Type B pancreatic cell (in vitro differentiated cells): ENCODE data around the gene VEZT. TPM values are rescaled to one million over a fixed set of nuclear protein-coding genes. Genes with fewer than 3 reads are reported as not detected.
"Not testable (repeated sequence)": the region's sequence is repeated elsewhere in the genome, so short reads cannot be mapped to it uniquely, and the experiment has no call there.

Experiments used
- DNase-seq: peaks from one replicate; pipeline ENCODE4 v3.0.0; 2021; ENCODE audit warnings: mixed read lengths; ENCODE audit not compliant: unreplicated experiment; ENCODE audit errors: extremely low spot score
- H3K27ac Mint-ChIP-seq: 2 replicates; pipeline ENCODE4 v1.8.0; 2021; ENCODE audit warnings: mild to moderate bottlenecking, mixed read lengths
- H3K27me3 Mint-ChIP-seq: 2 replicates; pipeline ENCODE4 v1.8.0; 2021; ENCODE audit warnings: mixed read lengths
- H3K36me3 Mint-ChIP-seq: 2 replicates; pipeline ENCODE4 v1.8.0; 2021; ENCODE audit warnings: mixed read lengths
- H3K4me1 Mint-ChIP-seq: one replicate; pipeline ENCODE4 v1.8.0; 2021; ENCODE audit warnings: mixed read lengths; ENCODE audit not compliant: unreplicated experiment
- H3K4me3 Mint-ChIP-seq: 2 replicates; pipeline ENCODE4 v1.8.0; 2021; ENCODE audit warnings: mild to moderate bottlenecking, mixed read lengths
- H3K9me3 Mint-ChIP-seq: 2 replicates; pipeline ENCODE4 v1.8.0; 2021; ENCODE audit warnings: mixed read lengths
- total RNA-seq: library from RNA; stranded (reverse); gene quantifications from 2 replicates; pipeline ENCODE4 v1.2.1, GENCODE V29; 2021; ENCODE audit warnings: low replicate concordance
- TF ChIP-seq, protein P1 (sequence below): fragments of 200-600 bp; sonication (generic); conservative IDR thresholded peaks from 2 replicates; pipeline ENCODE4 v1.5.0; 2021; ENCODE audit warnings: antibody characterized with exemption, mild to moderate bottlenecking

The VEZT gene
- total RNA-seq, 1 donor from 2014 or later = 69.1 TPM

DNA sequence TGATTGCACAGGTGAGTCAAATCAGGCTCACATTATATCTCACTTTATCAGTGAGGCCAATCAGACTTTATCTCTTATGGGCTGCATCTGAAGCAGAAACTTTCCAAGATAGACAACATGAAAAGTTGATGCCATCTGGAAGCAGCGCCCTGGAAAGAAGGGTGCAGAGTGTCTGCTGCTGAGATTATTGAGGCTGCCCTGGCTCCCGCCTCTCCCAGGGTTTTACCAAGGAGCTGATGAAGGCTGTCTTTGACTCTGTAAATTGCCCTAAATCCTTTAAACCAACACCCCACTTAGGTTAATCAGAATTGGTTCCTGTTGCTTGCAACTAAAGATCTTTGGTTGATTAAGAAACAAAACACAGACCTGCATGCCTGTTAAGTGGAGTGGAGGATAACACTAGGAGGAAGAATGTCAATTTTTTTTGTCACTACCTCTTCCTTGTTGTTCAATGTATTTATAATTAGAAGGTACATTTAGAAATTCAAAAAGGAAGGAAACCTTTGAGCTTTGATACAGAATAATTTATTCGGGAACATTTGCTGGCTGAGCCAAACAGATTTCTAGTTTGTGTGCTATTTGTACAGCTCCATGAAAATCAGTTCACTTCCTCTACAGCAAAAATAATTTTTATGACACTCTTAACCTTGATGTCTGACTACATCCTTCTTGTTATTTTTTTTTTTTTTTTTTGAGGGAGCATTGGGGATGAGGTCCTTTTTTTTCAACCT lies 104.1 kb downstream of the VEZT start:
- Mint-ChIP-seq H3K27ac (no peak overlapping the region), H3K4me3 (no peak overlapping the region), H3K36me3 (peaks cover 3% of the 10 kb centered on the region), H3K27me3 (peaks cover 6% of the 10 kb centered on the region), H3K4me1 (peaks cover 32% of the 10 kb centered on the region), H3K9me3 (peaks cover 4% of the 10 kb centered on the region)
- DNase-seq = no peak
- TF ChIP-seq, protein P1, sequence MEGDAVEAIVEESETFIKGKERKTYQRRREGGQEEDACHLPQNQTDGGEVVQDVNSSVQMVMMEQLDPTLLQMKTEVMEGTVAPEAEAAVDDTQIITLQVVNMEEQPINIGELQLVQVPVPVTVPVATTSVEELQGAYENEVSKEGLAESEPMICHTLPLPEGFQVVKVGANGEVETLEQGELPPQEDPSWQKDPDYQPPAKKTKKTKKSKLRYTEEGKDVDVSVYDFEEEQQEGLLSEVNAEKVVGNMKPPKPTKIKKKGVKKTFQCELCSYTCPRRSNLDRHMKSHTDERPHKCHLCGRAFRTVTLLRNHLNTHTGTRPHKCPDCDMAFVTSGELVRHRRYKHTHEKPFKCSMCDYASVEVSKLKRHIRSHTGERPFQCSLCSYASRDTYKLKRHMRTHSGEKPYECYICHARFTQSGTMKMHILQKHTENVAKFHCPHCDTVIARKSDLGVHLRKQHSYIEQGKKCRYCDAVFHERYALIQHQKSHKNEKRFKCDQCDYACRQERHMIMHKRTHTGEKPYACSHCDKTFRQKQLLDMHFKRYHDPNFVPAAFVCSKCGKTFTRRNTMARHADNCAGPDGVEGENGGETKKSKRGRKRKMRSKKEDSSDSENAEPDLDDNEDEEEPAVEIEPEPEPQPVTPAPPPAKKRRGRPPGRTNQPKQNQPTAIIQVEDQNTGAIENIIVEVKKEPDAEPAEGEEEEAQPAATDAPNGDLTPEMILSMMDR = no peak

DNA sequence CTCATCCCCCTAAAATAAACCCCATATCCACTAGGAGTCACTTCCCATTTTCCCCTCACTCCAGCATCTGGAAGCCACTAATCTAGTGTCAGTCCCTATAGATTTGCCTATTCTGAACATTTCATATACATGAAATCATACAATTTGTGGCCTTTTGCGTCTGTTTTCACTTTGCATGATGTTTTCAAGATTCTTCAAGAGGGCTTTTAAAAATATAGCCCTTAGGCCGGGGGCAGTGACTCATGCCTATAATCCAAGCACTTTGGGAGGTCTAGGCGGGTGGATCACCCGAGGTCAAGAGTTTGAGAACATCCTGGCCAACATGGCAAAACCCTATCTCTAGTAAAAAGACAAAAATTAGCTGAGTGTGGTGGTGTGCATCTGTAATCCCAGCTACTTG lies 104.7 kb downstream of the VEZT start:
- peaks cover 4% of the 10 kb centered on the region for H3K9me3 Mint-ChIP-seq
- no peak for DNase-seq
- H3K27ac Mint-ChIP-seq = no peak overlapping the region
- H3K36me3 Mint-ChIP-seq = peaks cover 3% of the 10 kb centered on the region
- TF ChIP-seq, protein P1 = no peak
- peaks cover 6% of the 10 kb centered on the region for H3K27me3 Mint-ChIP-seq
- no peak overlapping the region for H3K4me3 Mint-ChIP-seq
- H3K4me1 Mint-ChIP-seq = peaks cover 32% of the 10 kb centered on the region

DNA sequence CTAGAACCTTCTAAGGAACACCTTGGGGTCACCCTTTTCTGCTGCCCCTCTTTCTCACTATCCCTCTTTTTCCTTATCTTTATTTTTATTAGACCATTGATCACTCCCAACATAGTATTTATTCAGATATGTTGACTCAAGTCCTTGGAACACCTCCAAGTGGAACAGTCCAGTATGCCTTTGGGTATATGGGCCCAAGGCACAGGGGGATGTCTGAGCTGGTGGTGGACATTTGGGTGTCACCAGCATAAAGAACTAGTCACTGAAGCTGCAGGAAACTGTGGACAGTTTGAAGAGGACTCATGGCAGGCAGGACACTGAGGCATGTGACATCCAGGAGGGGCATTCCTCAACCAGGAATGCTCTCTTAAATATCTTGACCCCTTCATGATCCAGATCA lies 105.6 kb downstream of the VEZT start:
- Mint-ChIP-seq H3K27ac (no peak overlapping the region), H3K27me3 (peaks cover 6% of the 10 kb centered on the region), H3K9me3 (peaks cover 4% of the 10 kb centered on the region), H3K4me3 (no peak overlapping the region), H3K4me1 (peaks cover 29% of the 10 kb centered on the region), H3K36me3 (peaks cover 3% of the 10 kb centered on the region)
- no peak for DNase-seq
- TF ChIP-seq, protein P1 = no peak

DNA sequence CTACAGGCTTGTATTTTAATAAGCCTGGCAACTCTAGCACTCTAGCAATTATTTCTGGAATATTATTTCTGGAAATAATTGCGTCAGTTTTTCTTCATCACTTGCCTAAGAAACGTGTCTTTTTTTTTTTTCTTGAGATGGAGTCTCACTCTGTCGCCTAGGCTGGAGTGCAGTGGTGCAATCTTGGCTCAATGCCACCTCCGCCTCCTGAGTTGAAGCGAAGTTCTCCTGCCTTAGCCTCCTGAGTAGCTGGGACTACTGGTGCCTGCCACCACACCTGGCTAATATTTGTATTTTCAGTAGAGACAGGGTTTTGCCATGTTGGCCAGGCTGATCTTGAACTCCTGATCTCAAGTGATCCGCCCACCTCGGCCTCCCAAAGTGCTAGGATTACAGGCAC lies 106.6 kb downstream of the VEZT start:
- H3K4me3 Mint-ChIP-seq, DNase-seq, H3K9me3 Mint-ChIP-seq, H3K36me3 Mint-ChIP-seq, H3K27ac Mint-ChIP-seq, H3K27me3 Mint-ChIP-seq: not testable (repeated sequence)
- peaks cover 26% of the 10 kb centered on the region for H3K4me1 Mint-ChIP-seq

DNA sequence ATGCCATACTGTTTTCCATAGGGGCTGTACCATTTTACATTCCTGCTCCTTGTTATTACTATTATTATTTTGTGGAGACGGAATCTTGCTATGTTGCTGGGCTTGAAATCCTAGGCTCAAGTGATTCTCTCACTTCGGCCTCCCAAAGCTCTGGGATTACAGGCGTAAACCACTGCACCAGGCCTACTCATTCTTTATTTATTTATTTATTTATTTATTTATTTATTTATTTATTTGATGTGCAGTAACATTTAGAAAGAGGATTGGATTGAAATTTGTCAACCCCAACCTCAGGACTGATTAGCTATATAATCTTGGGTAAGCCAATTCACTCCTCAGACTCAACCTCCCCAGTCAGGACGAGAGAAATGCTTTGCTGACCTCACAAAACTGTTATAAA lies 107.9 kb downstream of the VEZT start:
- TF ChIP-seq, protein P1 = no peak
- Mint-ChIP-seq H3K4me3 (no peak overlapping the region), H3K36me3 (peaks cover 3% of the 10 kb centered on the region), H3K4me1 (peaks cover 21% of the 10 kb centered on the region), H3K9me3 (peaks cover 4% of the 10 kb centered on the region), H3K27me3 (peaks cover 3% of the 10 kb centered on the region), H3K27ac (no peak overlapping the region)
- no peak for DNase-seq

DNA sequence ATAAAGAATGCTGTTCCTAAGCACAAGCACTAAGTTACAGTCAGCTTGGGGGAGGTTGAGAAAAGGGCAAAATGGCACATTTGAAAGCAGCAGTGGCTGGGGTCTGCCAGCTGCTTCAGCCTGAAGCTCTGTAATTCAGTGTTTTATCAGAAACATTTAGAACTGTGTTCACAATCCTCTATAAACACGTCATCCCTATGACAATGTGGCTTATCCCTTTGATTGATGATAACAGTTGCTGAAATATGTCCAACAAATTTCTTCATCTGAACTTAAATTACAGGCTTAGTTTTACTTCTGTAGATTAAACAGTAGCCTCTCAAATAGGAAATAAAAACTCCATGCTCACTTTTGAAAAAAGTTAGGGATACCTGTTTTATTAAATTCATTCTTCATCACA lies 108.8 kb downstream of the VEZT start:
- Mint-ChIP-seq H3K9me3 (peaks cover 4% of the 10 kb centered on the region), H3K4me1 (peaks cover 17% of the 10 kb centered on the region), H3K4me3 (no peak overlapping the region), H3K36me3 (peaks cover 3% of the 10 kb centered on the region), H3K27ac (no peak overlapping the region), H3K27me3 (peaks cover 3% of the 10 kb centered on the region)
- TF ChIP-seq, protein P1 = no peak
- DNase-seq = no peak
